Hippocampal formation (tissue), 2 donors: ENCODE measurements around the gene CNTN1.

Source experiments
- DNase-seq, 2 donors: peaks; one replicate each; lab custom pipeline; 2025; lab: John Stamatoyannopoulos, UW

The CNTN1 gene

GRCh38 chr12:41108032-41108431 is 415.8 kb downstream of the CNTN1 start:
- no peak for DNase-seq

GRCh38 chr12:41112903-41113302 is 420.7 kb downstream of the CNTN1 start:
- no peak for DNase-seq

- DNase-seq: peak in 1 of 2 donors; percentile 10
Observed at GRCh38 chr12:41120211-41120610, 428.0 kb downstream of the CNTN1 start.

GRCh38 chr12:41121374-41121773 is 429.1 kb downstream of the CNTN1 start:
- DNase-seq: no peak
